Measurements from ENCODE around the gene ITGB4. TPM values are rescaled to one million over a fixed set of nuclear protein-coding genes. Genes with fewer than 3 reads are reported as not detected.

Gene ITGB4
- total and polyA plus RNA-seq, 10 of the 15 experiments (the other 5 are each of a cell fraction or from before 2014, with no cell fraction given): 0.06 to 1.6 (median 0.27) TPM; not detected in 2

- TF ChIP-seq CEBPB (IDR thresholded peaks at IDR 0.05; ENCODE audit: borderline replicate concordance in 1 of 2, low read depth in 2 of 2, low read length in 2 of 2): no peak
- TF ChIP-seq TAF1 (IDR thresholded peaks at IDR 0.05; ENCODE audit: borderline replicate concordance, low read depth, low read length): 0 out of 2 replicates have a peak, but pooled peaks have one; percentile 31
- TF ChIP-seq NR2C1 (IDR thresholded peaks at IDR 0.05): peak; percentile 87
- peak; percentile 62; the same call in 1 of the 2 replicates for TF ChIP-seq DPF2 (IDR thresholded peaks at IDR 0.05)
- 0 out of 3 replicates have a peak, but pooled peaks have one; percentile 22 for TF ChIP-seq POU2F2 (IDR thresholded peaks at IDR 0.05; ENCODE audit: borderline replicate concordance, low read depth, low read length)
- no peak for TF ChIP-seq MEF2B (IDR thresholded peaks at IDR 0.05; ENCODE audit: partially characterized antibody, poor library complexity, severe bottlenecking)
- no peak for TF ChIP-seq ZBTB4 (CRISPR knock-in tag; IDR thresholded peaks at IDR 0.05)
- TF ChIP-seq BHLHE40 (IDR thresholded peaks at IDR 0.05; ENCODE audit: borderline replicate concordance in 1 of 2, low read depth in 2 of 2, low read length in 1 of 2): peak in 1 of 2 experiments; percentile 94; a peak in 1 of 4 replicates
- TF ChIP-seq CREM (IDR thresholded peaks at IDR 0.05; ENCODE audit: low read depth): peak; percentile 96
- TF ChIP-seq GATAD2B (conservative IDR thresholded peaks at IDR 0.05; ENCODE audit: low read depth): 0 out of 2 replicates have a peak, but pooled peaks have one; percentile 10
- no peak for TF ChIP-seq FOS (IDR thresholded peaks at IDR 0.05; ENCODE audit: borderline replicate concordance, extremely low read depth, insufficient read length)
- peak; percentile 3; the same call in 1 of the 2 replicates for TF ChIP-seq TBL1XR1 (IDR thresholded peaks at IDR 0.05; ENCODE audit: low read depth, low read length)
- peak; percentile 53; the same call in 1 of the 2 replicates for TF ChIP-seq ESRRA (IDR thresholded peaks at IDR 0.05; ENCODE audit: low read length)
- TF ChIP-seq NRF1 (conservative IDR thresholded peaks at IDR 0.05; ENCODE audit: low read depth, low read length): peak; percentile 93
- TF ChIP-seq FOXK2 (IDR thresholded peaks at IDR 0.05): peak; percentile 29; the same call in 1 of the 2 replicates
- TF ChIP-seq STAT1 (conservative IDR thresholded peaks at IDR 0.05): peak; percentile 74; the same call in 1 of the 2 replicates
- no peak for TF ChIP-seq ZBED1 (IDR thresholded peaks at IDR 0.05; ENCODE audit: borderline replicate concordance)
- no peak for TF ChIP-seq CHD1 (IDR thresholded peaks at IDR 0.05; ENCODE audit: low read depth, low read length)
- no peak for TF ChIP-seq MYB (IDR thresholded peaks at IDR 0.05; ENCODE audit: borderline replicate concordance, low read depth, low read length)
- TF ChIP-seq ZBTB40 (IDR thresholded peaks at IDR 0.05; ENCODE audit: borderline replicate concordance): peak; percentile 58; the same call in 1 of the 2 replicates
- TF ChIP-seq PBX3 (IDR thresholded peaks at IDR 0.05; ENCODE audit: insufficient replicate concordance, low read depth, low read length): no peak
- TF ChIP-seq RCOR1 (conservative IDR thresholded peaks at IDR 0.05; ENCODE audit: low read depth, low read length): no peak
These were observed 63.3 kb downstream of the ITGB4 start, which contains the start of gene UNK (continued) for GRCh38 chr17:75784473-75785015.
